22Rv1 (cell line): ENCODE measurements around the gene EHMT2.
A peak's percentile ranks its signal among the peaks of the same experiment; 100 is the strongest.
"Not testable (repeated sequence)": the region's sequence is repeated elsewhere in the genome, so short reads cannot be mapped to it uniquely, and the experiment has no call there.

Experiments
- H3K27ac ChIP-seq: fragments of 450-650 bp; 2 replicates; pipeline ENCODE4 v1.5.1; 2017
- ZFX ChIP-seq: fragments of 450-650 bp; IDR thresholded peaks from 2 replicates; pipeline ENCODE4 v1.6.1; 2017; ENCODE audit warnings: antibody characterized with exemption, borderline replicate concordance
- TF ChIP-seq, protein P1 (sequence below): fragments of 450-650 bp; IDR thresholded peaks from 2 replicates; pipeline ENCODE4 v1.5.1; 2017; ENCODE audit warnings: mild to moderate bottlenecking

EHMT2 gene

GRCh38 chr6:31911826-31912585 is 14.5 kb upstream of the EHMT2 start:
- no peak for TF ChIP-seq ZFX
- TF ChIP-seq, protein P1, sequence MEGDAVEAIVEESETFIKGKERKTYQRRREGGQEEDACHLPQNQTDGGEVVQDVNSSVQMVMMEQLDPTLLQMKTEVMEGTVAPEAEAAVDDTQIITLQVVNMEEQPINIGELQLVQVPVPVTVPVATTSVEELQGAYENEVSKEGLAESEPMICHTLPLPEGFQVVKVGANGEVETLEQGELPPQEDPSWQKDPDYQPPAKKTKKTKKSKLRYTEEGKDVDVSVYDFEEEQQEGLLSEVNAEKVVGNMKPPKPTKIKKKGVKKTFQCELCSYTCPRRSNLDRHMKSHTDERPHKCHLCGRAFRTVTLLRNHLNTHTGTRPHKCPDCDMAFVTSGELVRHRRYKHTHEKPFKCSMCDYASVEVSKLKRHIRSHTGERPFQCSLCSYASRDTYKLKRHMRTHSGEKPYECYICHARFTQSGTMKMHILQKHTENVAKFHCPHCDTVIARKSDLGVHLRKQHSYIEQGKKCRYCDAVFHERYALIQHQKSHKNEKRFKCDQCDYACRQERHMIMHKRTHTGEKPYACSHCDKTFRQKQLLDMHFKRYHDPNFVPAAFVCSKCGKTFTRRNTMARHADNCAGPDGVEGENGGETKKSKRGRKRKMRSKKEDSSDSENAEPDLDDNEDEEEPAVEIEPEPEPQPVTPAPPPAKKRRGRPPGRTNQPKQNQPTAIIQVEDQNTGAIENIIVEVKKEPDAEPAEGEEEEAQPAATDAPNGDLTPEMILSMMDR = no peak
- no peak overlapping the region for H3K27ac ChIP-seq

GRCh38 chr6:31909298-31909697 is 11.8 kb upstream of the EHMT2 start:
- H3K27ac ChIP-seq = not testable (repeated sequence)

- no peak overlapping the region for H3K27ac ChIP-seq
- TF ChIP-seq, protein P1 = no peak
- TF ChIP-seq ZFX = no peak
These were observed 11.3 kb upstream of the EHMT2 start for GRCh38 chr6:31908791-31909190.

DNA sequence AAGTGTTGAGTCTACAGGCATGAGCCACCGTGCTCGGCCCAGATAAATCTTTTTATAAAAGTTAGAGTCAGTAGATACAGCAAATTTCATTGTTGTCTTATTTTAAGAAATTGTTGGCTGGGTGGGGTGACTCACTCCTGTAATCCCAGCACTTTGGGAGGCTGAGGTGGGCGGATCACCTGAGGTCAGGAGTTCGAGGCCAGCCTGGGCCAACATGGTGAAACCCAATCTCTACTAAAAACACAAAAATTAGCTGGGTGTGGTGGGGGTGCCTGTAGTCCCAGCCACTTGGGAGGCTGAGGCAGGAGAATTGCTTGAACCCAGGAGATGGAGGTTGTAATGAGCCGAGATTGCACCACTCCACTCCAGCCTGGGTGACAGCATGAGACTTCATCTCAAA is 10.8 kb upstream of the EHMT2 start:
- H3K27ac ChIP-seq = not testable (repeated sequence)

- H3K27ac ChIP-seq = no peak overlapping the region
- TF ChIP-seq, protein P1 = no peak
- no peak for TF ChIP-seq ZFX
These were observed 9.8 kb upstream of the EHMT2 start for GRCh38 chr6:31907158-31907813.

DNA sequence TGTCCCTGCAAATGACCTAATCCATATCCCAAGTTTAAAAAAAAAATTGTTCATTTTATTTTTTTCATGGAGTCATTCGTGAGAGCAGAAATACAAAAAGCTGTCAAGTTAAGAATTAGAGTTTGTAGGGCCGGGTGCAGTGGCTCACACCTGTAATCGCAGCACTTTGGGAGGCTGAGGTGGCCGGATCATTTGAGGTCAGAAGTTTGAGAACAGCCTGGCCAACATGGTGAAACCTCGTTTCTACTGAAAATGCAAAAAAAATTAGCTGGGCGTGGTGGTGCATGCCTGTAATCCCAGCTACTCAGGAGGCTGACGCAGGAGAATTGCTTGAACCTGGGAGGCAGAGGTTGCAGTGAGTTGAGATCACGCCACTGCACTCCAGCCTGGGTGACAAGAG is 9.2 kb upstream of the EHMT2 start:
- not testable (repeated sequence) for H3K27ac ChIP-seq

GRCh38 chr6:31906122-31906521 is 8.6 kb upstream of the EHMT2 start:
- TF ChIP-seq, protein P1 = no peak
- no peak for TF ChIP-seq ZFX
- H3K27ac ChIP-seq = no peak overlapping the region

DNA sequence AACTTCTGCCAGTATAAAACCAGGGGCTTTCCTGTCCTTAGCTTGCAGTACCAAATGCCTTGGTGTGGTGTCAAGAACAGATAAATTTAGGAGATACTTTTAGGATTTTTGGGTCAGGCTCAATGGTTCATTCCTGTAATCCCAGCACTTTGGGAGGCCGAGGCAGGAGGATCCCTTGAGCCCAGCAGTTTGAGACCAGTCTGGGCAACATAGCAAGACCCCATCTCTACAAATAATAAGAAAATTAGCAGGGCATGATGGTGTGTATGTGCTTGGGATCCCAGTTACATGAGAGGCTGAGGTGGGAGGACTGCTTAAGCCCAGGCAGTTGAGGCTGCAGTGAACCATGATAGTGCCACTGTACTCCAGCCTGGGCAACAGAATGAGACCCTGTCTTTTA is 7.5 kb upstream of the EHMT2 start:
- 0 out of 2 replicates have a peak overlapping the region, but pooled peaks have one; percentile 8 for H3K27ac ChIP-seq
- no peak for TF ChIP-seq ZFX
- TF ChIP-seq, protein P1 = no peak

DNA sequence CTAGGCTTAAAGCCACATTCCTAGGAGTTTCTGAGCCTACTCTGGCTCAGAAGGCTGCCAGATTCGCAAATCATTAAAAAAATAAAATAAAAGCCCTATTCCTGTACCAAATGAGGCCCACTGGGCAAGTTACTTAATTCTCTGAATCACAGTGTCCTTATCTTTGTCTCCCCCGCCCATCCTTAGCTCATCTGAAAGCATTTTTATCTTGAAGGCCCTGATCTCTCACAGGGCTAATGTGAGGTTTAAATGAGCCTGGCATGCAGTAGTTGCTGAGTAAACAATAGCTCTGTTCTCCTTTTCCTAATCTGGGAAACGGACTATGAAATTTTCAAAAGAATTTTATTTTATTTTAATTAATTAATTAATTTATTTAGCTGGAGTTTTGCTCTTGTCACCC is 6.5 kb upstream of the EHMT2 start:
- no peak overlapping the region for H3K27ac ChIP-seq
- no peak for TF ChIP-seq ZFX
- TF ChIP-seq, protein P1 = no peak
